ENCODE results near the gene IFI16. TPM values are rescaled to one million over a fixed set of nuclear protein-coding genes. Genes with fewer than 3 reads are reported as not detected.
A peak's percentile ranks its signal among the peaks of the same experiment; 100 is the strongest.
"Not testable (repeated sequence)": the region's sequence is repeated elsewhere in the genome, so short reads cannot be mapped to it uniquely, and the experiment has no call there.

Gene IFI16
- total RNA-seq, 1 experiment from 2014 or later: 0.98 TPM

GRCh38 chr1:159092036-159092760, 82.5 kb downstream of the IFI16 start:
- peak; percentile 67 for DNase-seq
- no peak overlapping the region for H2AFZ ChIP-seq (ENCODE audit: low read length)

GRCh38 chr1:159098596-159098995, 88.9 kb downstream of the IFI16 start:
- ATAC-seq (no peak), DNase-seq (no peak)
- ChIA-PET CTCF (no interaction called here), POLR2A (ENCODE audit: unreplicated experiment) (no interaction called here)
- BruUV-seq (replicated peaks): no TSS peak
- H3K4me3 ChIP-seq (ENCODE audit: low read length): no peak overlapping the region
- no peaks in the 10 kb centered on the region for H3K36me3 ChIP-seq (ENCODE audit: low read depth, low read length)
- no peaks in the 10 kb centered on the region for H3K79me2 ChIP-seq (ENCODE audit: low read length)
- H4K20me1 ChIP-seq (ENCODE audit: low read length): no peaks in the 10 kb centered on the region
- no peak overlapping the region for H2AFZ ChIP-seq (ENCODE audit: low read length)
- H3F3A ChIP-seq (ENCODE audit: low read length, unreplicated experiment): no peaks in the 10 kb centered on the region
- H3K9me2 ChIP-seq (replicated peaks; ENCODE audit: low read length): no peaks in the 10 kb centered on the region
- TF ChIP-seq, protein P1, sequence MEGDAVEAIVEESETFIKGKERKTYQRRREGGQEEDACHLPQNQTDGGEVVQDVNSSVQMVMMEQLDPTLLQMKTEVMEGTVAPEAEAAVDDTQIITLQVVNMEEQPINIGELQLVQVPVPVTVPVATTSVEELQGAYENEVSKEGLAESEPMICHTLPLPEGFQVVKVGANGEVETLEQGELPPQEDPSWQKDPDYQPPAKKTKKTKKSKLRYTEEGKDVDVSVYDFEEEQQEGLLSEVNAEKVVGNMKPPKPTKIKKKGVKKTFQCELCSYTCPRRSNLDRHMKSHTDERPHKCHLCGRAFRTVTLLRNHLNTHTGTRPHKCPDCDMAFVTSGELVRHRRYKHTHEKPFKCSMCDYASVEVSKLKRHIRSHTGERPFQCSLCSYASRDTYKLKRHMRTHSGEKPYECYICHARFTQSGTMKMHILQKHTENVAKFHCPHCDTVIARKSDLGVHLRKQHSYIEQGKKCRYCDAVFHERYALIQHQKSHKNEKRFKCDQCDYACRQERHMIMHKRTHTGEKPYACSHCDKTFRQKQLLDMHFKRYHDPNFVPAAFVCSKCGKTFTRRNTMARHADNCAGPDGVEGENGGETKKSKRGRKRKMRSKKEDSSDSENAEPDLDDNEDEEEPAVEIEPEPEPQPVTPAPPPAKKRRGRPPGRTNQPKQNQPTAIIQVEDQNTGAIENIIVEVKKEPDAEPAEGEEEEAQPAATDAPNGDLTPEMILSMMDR (conservative IDR thresholded peaks at IDR 0.05; ENCODE audit: low read depth, low read length): no peak
- TF ChIP-seq EZH2 (IDR thresholded peaks at IDR 0.05; ENCODE audit: low read length, unreplicated experiment) (no peak), EZH2phosphoT487 (IDR thresholded peaks at IDR 0.05; ENCODE audit: borderline replicate concordance, low read length) (no peak)
- no peak overlapping the region for H3K27ac ChIP-seq (ENCODE audit: low read length)
- intact Hi-C loops (cut with micrococcal nuclease): no loop called here
- H3K4me1 ChIP-seq (ENCODE audit: insufficient read depth, low read length): no peaks in the 10 kb centered on the region
- H3K9me3 ChIP-seq (ENCODE audit: low read length): no peaks in the 10 kb centered on the region
- no peak overlapping the region for H3K9ac ChIP-seq (ENCODE audit: low read length)
- H3K4me2 ChIP-seq (ENCODE audit: low read length): no peak overlapping the region
- peaks cover 64% of the 10 kb centered on the region for H3K27me3 ChIP-seq (ENCODE audit: low read length)

More at GRCh38 chr1:159092036-159092760, 82.5 kb downstream of the IFI16 start:
- intact Hi-C loops (cut with micrococcal nuclease): no loop called here
- Histone ChIP-seq H3K4me1 (ENCODE audit: insufficient read depth, low read length) (peaks cover 11% of the 10 kb centered on the region), H4K20me1 (ENCODE audit: low read length) (no peaks in the 10 kb centered on the region), H3K4me3 (ENCODE audit: low read length) (no peak overlapping the region), H3K9me2 (replicated peaks; ENCODE audit: low read length) (no peaks in the 10 kb centered on the region), H3K9me3 (ENCODE audit: low read length) (no peaks in the 10 kb centered on the region), H3F3A (ENCODE audit: low read length, unreplicated experiment) (no peaks in the 10 kb centered on the region), H3K27ac (ENCODE audit: low read length) (no peak overlapping the region), H3K36me3 (ENCODE audit: low read depth, low read length) (no peaks in the 10 kb centered on the region), H3K4me2 (ENCODE audit: low read length) (no peak overlapping the region; the same call in 1 of the 2 replicates), H3K79me2 (ENCODE audit: low read length) (no peaks in the 10 kb centered on the region), H3K9ac (ENCODE audit: low read length) (no peak overlapping the region), H3K27me3 (ENCODE audit: low read length) (peaks cover 28% of the 10 kb centered on the region)
- CTCF ChIA-PET: no interaction called here
- TF ChIP-seq EZH2phosphoT487 (IDR thresholded peaks at IDR 0.05; ENCODE audit: borderline replicate concordance, low read length) (no peak), EZH2 (IDR thresholded peaks at IDR 0.05; ENCODE audit: low read length, unreplicated experiment) (no peak)
- TF ChIP-seq, protein P1 (conservative IDR thresholded peaks at IDR 0.05; ENCODE audit: low read depth, low read length): no peak
- BruUV-seq (replicated peaks): no TSS peak
- POLR2A ChIA-PET (ENCODE audit: unreplicated experiment): no interaction called here
- peak; percentile 63 for ATAC-seq

DNA sequence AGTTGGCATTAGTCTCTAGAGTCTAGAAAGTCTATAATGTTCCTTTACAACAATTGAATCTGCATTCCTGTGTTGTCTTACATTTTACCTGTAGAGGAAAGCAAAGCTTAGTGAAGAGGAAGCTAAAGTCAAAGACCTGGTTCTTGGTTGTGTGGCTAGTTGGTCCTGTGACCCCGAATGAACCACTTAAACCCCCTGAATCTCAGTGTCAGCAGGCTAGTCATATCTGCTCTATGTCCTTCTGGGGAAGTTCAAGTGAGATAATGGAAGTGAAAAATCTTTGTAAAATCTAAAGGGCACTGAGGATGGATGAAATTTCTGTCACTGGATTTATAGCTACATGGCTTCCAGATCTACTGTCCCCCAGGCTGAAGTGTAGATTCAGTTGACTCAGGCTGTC, 90.9 kb downstream of the IFI16 start:
- H3F3A ChIP-seq (ENCODE audit: low read length, unreplicated experiment): no peaks in the 10 kb centered on the region
- no peak overlapping the region for H2AFZ ChIP-seq (ENCODE audit: low read length)
- H3K36me3 ChIP-seq (ENCODE audit: low read depth, low read length): no peaks in the 10 kb centered on the region
- no peak for DNase-seq
- no peaks in the 10 kb centered on the region for H3K9me3 ChIP-seq (ENCODE audit: low read length)
- no peaks in the 10 kb centered on the region for H3K79me2 ChIP-seq (ENCODE audit: low read length)
- CTCF ChIA-PET: no interaction called here
- no peak overlapping the region for H3K4me2 ChIP-seq (ENCODE audit: low read length)
- no peak for TF ChIP-seq EZH2 (IDR thresholded peaks at IDR 0.05; ENCODE audit: low read length, unreplicated experiment)
- no peak overlapping the region for H3K9ac ChIP-seq (ENCODE audit: low read length)
- no TSS peak for BruUV-seq (replicated peaks)
- intact Hi-C loops (cut with micrococcal nuclease): no loop called here
- no peaks in the 10 kb centered on the region for H3K9me2 ChIP-seq (replicated peaks; ENCODE audit: low read length)
- H3K4me3 ChIP-seq (ENCODE audit: low read length): no peak overlapping the region
- peaks cover 61% of the 10 kb centered on the region for H3K27me3 ChIP-seq (ENCODE audit: low read length)
- no peak for ATAC-seq
- POLR2A ChIA-PET (ENCODE audit: unreplicated experiment): no interaction called here
- H3K27ac ChIP-seq (ENCODE audit: low read length): no peak overlapping the region
- H4K20me1 ChIP-seq (ENCODE audit: low read length): no peaks in the 10 kb centered on the region
- H3K4me1 ChIP-seq (ENCODE audit: insufficient read depth, low read length): no peaks in the 10 kb centered on the region

DNA sequence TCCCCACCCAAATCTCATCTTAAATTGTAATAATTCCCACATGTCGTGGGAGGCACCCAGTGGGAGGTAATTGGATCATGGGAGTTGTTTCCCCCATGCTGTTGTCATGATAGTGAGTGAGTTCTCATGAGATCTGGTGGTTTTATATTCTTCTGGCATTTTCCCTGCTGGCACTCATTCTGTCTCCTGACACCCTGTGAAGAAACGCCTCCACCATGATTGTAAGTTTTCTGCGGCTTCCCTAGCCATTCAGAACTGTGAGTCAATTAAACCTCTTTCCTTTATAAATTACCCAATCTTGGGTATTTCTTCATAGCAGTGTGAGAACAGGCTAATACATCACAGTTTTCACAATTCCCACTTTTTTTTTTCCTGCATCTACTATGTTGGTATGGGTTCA, 93.3 kb downstream of the IFI16 start:
- H3K27ac ChIP-seq (ENCODE audit: low read length); H2AFZ ChIP-seq (ENCODE audit: low read length); BruUV-seq (replicated peaks); intact Hi-C loops (cut with micrococcal nuclease); H3K4me1 ChIP-seq (ENCODE audit: insufficient read depth, low read length); H3F3A ChIP-seq (ENCODE audit: low read length, unreplicated experiment); H3K36me3 ChIP-seq (ENCODE audit: low read depth, low read length); H4K20me1 ChIP-seq (ENCODE audit: low read length); H3K4me3 ChIP-seq (ENCODE audit: low read length); ATAC-seq; H3K9me3 ChIP-seq (ENCODE audit: low read length); H3K79me2 ChIP-seq (ENCODE audit: low read length); CTCF ChIA-PET; POLR2A ChIA-PET (ENCODE audit: unreplicated experiment); H3K4me2 ChIP-seq (ENCODE audit: low read length); H3K9ac ChIP-seq (ENCODE audit: low read length); DNase-seq; H3K9me2 ChIP-seq (replicated peaks; ENCODE audit: low read length): not testable (repeated sequence)
- peaks cover 62% of the 10 kb centered on the region for H3K27me3 ChIP-seq (ENCODE audit: low read length)
